ENCODE measurements around the gene NEMF.
A peak's percentile ranks its signal among the peaks of the same experiment; 100 is the strongest.

NEMF gene

DNA sequence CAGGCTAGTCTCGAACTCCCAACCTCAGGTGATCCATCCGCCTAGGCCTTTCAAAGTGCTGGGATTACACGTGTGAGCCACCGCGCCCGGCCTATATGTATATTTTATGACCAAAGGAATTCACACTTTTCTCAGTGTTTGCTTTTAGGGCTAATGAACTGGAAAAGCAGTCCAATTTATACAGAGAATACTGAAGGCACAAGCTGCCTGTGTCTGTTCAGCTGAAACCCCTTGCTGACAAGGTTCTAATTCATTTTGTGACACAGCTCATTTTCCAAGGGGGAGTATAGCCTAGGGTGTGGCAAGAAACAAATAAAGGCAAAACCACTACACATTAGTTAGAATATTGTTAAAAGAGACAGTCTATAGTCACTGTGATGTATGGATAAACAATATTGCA is 18.3 kb upstream of the NEMF start:
- no peak for TF ChIP-seq SIN3A (IDR thresholded peaks at IDR 0.05; ENCODE audit: borderline replicate concordance, insufficient read depth, low read length)
- no peak for TF ChIP-seq TAF1 (IDR thresholded peaks at IDR 0.05; ENCODE audit: borderline replicate concordance, insufficient read depth, low read length)
- TF ChIP-seq, protein P1, sequence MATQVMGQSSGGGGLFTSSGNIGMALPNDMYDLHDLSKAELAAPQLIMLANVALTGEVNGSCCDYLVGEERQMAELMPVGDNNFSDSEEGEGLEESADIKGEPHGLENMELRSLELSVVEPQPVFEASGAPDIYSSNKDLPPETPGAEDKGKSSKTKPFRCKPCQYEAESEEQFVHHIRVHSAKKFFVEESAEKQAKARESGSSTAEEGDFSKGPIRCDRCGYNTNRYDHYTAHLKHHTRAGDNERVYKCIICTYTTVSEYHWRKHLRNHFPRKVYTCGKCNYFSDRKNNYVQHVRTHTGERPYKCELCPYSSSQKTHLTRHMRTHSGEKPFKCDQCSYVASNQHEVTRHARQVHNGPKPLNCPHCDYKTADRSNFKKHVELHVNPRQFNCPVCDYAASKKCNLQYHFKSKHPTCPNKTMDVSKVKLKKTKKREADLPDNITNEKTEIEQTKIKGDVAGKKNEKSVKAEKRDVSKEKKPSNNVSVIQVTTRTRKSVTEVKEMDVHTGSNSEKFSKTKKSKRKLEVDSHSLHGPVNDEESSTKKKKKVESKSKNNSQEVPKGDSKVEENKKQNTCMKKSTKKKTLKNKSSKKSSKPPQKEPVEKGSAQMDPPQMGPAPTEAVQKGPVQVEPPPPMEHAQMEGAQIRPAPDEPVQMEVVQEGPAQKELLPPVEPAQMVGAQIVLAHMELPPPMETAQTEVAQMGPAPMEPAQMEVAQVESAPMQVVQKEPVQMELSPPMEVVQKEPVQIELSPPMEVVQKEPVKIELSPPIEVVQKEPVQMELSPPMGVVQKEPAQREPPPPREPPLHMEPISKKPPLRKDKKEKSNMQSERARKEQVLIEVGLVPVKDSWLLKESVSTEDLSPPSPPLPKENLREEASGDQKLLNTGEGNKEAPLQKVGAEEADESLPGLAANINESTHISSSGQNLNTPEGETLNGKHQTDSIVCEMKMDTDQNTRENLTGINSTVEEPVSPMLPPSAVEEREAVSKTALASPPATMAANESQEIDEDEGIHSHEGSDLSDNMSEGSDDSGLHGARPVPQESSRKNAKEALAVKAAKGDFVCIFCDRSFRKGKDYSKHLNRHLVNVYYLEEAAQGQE (IDR thresholded peaks at IDR 0.05; ENCODE audit: insufficient read depth in 1 of 2, low read depth in 2 of 2, low read length in 2 of 2) = no peak
- TF ChIP-seq FOXP2 (optimal IDR thresholded peaks at IDR 0.05; ENCODE audit: borderline replicate concordance, extremely low read depth, extremely low read length, insufficient read depth) = no peak
- TF ChIP-seq POLR2AphosphoS5 (IDR thresholded peaks at IDR 0.05; ENCODE audit: low read depth, low read length) = no peak

DNA sequence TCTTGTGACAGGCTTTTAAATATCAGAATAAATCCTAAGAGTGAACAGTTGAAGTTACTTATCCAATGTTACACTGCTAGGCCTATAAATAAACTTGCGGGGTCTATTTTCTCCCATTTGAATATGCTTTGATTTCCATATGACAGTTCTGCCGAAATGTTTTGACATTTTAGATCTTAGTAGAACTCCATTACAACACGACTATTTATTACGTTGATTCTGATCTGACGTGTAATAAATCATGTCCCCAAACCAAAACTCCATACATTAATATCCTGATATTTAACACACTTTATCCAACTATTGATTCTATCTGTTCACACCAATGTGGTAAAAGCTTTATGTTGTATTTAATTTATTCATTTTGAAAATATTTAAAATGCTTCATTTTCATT is 16.1 kb upstream of the NEMF start:
- TF ChIP-seq SIN3A (IDR thresholded peaks at IDR 0.05; ENCODE audit: borderline replicate concordance, insufficient read depth, low read length) = no peak
- no peak for TF ChIP-seq POLR2AphosphoS5 (IDR thresholded peaks at IDR 0.05; ENCODE audit: low read depth, low read length)
- no peak for TF ChIP-seq FOXP2 (optimal IDR thresholded peaks at IDR 0.05; ENCODE audit: borderline replicate concordance, extremely low read depth, extremely low read length, insufficient read depth)
- TF ChIP-seq, protein P1 (IDR thresholded peaks at IDR 0.05; ENCODE audit: insufficient read depth in 1 of 2, low read depth in 2 of 2, low read length in 2 of 2) = no peak
- TF ChIP-seq TAF1 (IDR thresholded peaks at IDR 0.05; ENCODE audit: borderline replicate concordance, insufficient read depth, low read length) = no peak

DNA sequence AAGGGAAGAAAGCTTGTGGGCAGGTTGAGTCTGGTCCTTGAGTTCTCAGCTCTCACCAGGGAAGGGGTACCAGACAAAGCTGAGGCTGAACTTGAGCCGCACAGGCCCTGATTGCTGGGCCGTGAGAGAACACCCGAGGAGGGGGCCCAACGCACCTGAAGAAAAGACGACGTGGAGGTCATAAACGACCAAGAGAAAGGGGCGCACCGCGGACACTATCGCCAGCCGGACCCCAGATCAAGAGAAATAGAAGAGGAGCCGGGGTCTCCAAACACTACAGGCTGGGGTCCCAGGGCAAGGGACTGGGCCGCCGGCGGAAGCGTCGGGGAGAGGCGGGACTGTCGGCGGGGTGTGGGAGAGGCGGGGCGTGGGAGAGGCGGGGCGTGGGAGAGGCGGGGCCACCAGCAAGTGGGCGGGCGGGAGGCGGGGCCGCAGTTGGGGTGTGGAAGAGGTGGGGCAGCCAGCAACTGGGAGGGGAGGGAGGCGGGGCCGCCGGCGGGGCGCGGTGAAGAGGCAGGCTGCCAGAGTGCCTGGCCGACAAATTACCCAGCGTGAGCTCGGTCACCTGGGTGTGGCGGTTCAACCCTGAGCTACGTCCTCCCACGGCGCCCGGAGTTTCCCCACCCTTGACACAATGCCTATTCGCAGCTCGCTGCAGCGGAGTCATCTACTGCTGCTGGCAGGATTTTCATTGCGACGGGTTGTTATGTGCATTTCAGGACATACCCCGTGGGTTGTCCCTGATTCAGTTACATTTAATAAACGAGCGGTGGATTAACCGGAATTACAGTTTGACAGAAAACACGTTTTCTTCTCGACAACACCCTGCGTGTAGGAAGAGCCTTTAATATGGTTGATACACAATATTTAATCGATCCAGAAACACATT is 15.5 kb upstream of the NEMF start:
- no peak for TF ChIP-seq TAF1 (IDR thresholded peaks at IDR 0.05; ENCODE audit: borderline replicate concordance, insufficient read depth, low read length)
- TF ChIP-seq, protein P1 (IDR thresholded peaks at IDR 0.05; ENCODE audit: insufficient read depth in 1 of 2, low read depth in 2 of 2, low read length in 2 of 2) = no peak
- TF ChIP-seq POLR2AphosphoS5 (IDR thresholded peaks at IDR 0.05; ENCODE audit: low read depth, low read length) = 0 out of 2 replicates have a peak, but pooled peaks have one; percentile 39

DNA sequence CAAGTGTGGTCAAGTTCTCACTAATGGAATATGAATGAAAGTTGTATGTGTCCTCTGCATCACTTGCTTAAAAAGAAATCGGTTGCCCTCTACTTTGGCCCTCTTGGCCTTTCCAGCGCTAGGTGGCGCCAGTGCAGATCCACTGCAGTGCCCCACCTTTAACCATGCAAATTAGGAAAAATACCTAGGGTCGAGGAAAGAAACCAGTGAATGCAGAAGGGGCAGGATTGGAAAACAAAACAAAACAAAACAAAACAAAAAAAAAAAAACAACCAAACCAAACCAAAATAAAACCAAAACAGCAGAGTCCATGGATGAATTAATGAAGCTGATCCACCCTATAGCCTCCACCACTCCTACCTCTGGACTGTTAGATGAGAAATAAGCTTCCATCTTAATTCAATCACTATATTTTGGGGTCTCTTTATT is 12.9 kb upstream of the NEMF start:
- TF ChIP-seq SIN3A (IDR thresholded peaks at IDR 0.05; ENCODE audit: borderline replicate concordance, insufficient read depth, low read length) (no peak), POLR2AphosphoS5 (IDR thresholded peaks at IDR 0.05; ENCODE audit: low read depth, low read length) (no peak), TAF1 (IDR thresholded peaks at IDR 0.05; ENCODE audit: borderline replicate concordance, insufficient read depth, low read length) (no peak), FOXP2 (optimal IDR thresholded peaks at IDR 0.05; ENCODE audit: borderline replicate concordance, extremely low read depth, extremely low read length, insufficient read depth) (no peak)
- TF ChIP-seq, protein P1 (IDR thresholded peaks at IDR 0.05; ENCODE audit: insufficient read depth in 1 of 2, low read depth in 2 of 2, low read length in 2 of 2) = no peak

All from PFSK-1 (cell line).